ENCODE results near the gene IGSF8. TPM values are rescaled to one million over a fixed set of nuclear protein-coding genes. Genes with fewer than 3 reads are reported as not detected.

IGSF8 gene
- total and polyA plus RNA-seq, 2 of the 8 experiments (the other 6 are each of a cell fraction or from before 2014, with no cell fraction given): 69.6 to 132 TPM

GRCh38 chr1:160112357-160112756 lies 13.9 kb upstream of the IGSF8 start:
- no peak overlapping the region for H3K4ac ChIP-seq (replicated peaks; ENCODE audit: insufficient read length, low read depth, low read length)
- no peak overlapping the region for H3K9ac ChIP-seq (replicated peaks in 1 of 4; ENCODE audit: extremely low read depth in 1 of 4, low read depth in 3 of 4, low read length in 3 of 4)
- H3K27me3 ChIP-seq (replicated peaks in 1 of 4; ENCODE audit: control insufficient read depth in 3 of 4, extremely low read depth in 1 of 4, insufficient read depth in 3 of 4, low read length in 3 of 4): no peaks in the 10 kb centered on the region; a peak in 1 of 7 replicates
- no peaks in the 10 kb centered on the region for H3K79me1 ChIP-seq (ENCODE audit: low read depth, low read length)
- H4K20me1 ChIP-seq (replicated peaks in 1 of 2; ENCODE audit: control insufficient read depth in 1 of 2, insufficient read depth in 2 of 2, low read length in 2 of 2): no peaks in the 10 kb centered on the region
- no peak overlapping the region for H3K56ac ChIP-seq (replicated peaks; ENCODE audit: insufficient read length, low read depth, low read length)
- no peak overlapping the region for H2BK20ac ChIP-seq (ENCODE audit: low read length)
- ChIA-PET CTCF (ENCODE audit: partially characterized antibody) (interaction anchor here (0.8 to 18.1 kb wide), 10 partner anchors 9 to 107 kb away, joined by 3 to 256 read pairs (median 4); partner anchors contain the start of gene CASQ1), POLR2A (ENCODE audit: partially characterized antibody) (interaction anchor here (0.9 to 1.2 kb wide), 5 partner anchors 10 to 36 kb away, joined by 3 read pairs; no protein-coding TSS in a partner anchor)
- no peak overlapping the region for H3K4me2 ChIP-seq (ENCODE audit: insufficient read depth in 1 of 2, low read depth in 2 of 2, low read length in 2 of 2)
- H2AFZ ChIP-seq (ENCODE audit: low read length): no peak overlapping the region
- no peak overlapping the region for H3K23ac ChIP-seq (ENCODE audit: insufficient read length)
- H4K91ac ChIP-seq (replicated peaks; ENCODE audit: insufficient read length, low read length): no peak overlapping the region
- H3K23me2 ChIP-seq (ENCODE audit: low read depth, low read length): peaks cover 8% of the 10 kb centered on the region
- no peak overlapping the region for H3K27ac ChIP-seq (ENCODE audit: low read depth, low read length)
- no peak for TF ChIP-seq TBP (IDR thresholded peaks at IDR 0.05; ENCODE audit: low read depth, low read length)
- TF ChIP-seq ASH2L (IDR thresholded peaks at IDR 0.05; ENCODE audit: low read length): no peak
- TF ChIP-seq RXRA (IDR thresholded peaks at IDR 0.05; ENCODE audit: insufficient read depth, low read depth, low read length): no peak
- TF ChIP-seq POLR2AphosphoS5 (IDR thresholded peaks at IDR 0.05; ENCODE audit: low read depth, low read length): no peak
- TF ChIP-seq EGR1 (IDR thresholded peaks at IDR 0.05; ENCODE audit: borderline replicate concordance, low read depth, low read length): no peak
- H4K5ac ChIP-seq (ENCODE audit: insufficient read length, low read depth, low read length): no peak overlapping the region
- H2BK15ac ChIP-seq (ENCODE audit: low read length): 0 out of 2 replicates have a peak overlapping the region, but pooled peaks have one; percentile 48
- H3K9me3 ChIP-seq (ENCODE audit: insufficient read depth in 2 of 2, low read depth in 1 of 2, low read length in 1 of 2): no peaks in the 10 kb centered on the region
- DNase-seq (ENCODE audit: low read depth in 1 of 2, low spot score in 2 of 2): no peak
- H2BK12ac ChIP-seq (ENCODE audit: low read depth, low read length): peak overlapping the region; percentile 95; the same call in 1 of the 2 replicates
- H3K36me3 ChIP-seq (ENCODE audit: control insufficient read depth in 2 of 4, insufficient read depth in 4 of 4, low read length in 3 of 4): no peaks in the 10 kb centered on the region
- peak overlapping the region; percentile 10; the same call in 1 of the 2 replicates for H2AK5ac ChIP-seq (ENCODE audit: low read depth, low read length)
- H3K4me1 ChIP-seq (replicated peaks in 1 of 4; ENCODE audit: control insufficient read depth in 3 of 4, insufficient read depth in 4 of 4, low read length in 3 of 4): peaks cover 15 to 57% (median 38%) of the 10 kb centered on the region in 4 experiments
- WGBS, 2 experiments (ENCODE audit: extremely low coverage in 1 of 2, insufficient coverage in 1 of 2, insufficient read length in 1 of 2, insufficient replicate concordance in 2 of 2, low coverage in 1 of 2, low lambda C conversion rate in 2 of 2, missing lambda C conversion rate in 1 of 2): 88% methylated on average over 11 of the region's 12 CpGs; no CpG with 5 or more reads in 1 of the 2 experiments
- H2BK5ac ChIP-seq (ENCODE audit: low read depth, low read length): no peak overlapping the region
- H2BK120ac ChIP-seq (replicated peaks; ENCODE audit: low read depth, low read length): no peak overlapping the region
- no peak overlapping the region for H3K4me3 ChIP-seq (ENCODE audit: extremely low read depth in 1 of 4, insufficient read depth in 2 of 4, low read depth in 3 of 4, low read length in 4 of 4)
- no peak overlapping the region for H4K8ac ChIP-seq (ENCODE audit: extremely low read depth, insufficient read depth, low read length)
- H3K79me2 ChIP-seq (ENCODE audit: control insufficient read depth in 1 of 2, insufficient read depth in 2 of 2, low read length in 2 of 2): peaks cover 0 to 8% of the 10 kb centered on the region in 2 experiments; a peak in 1 of 4 replicates
- H3K14ac ChIP-seq (ENCODE audit: insufficient read length): no peak overlapping the region
- peak; percentile 58 for FAIRE-seq
- no peak overlapping the region for H3K18ac ChIP-seq (ENCODE audit: extremely low read depth, low read length)

All from H1 (cell line).